ENCODE data around the gene CCDC174. TPM values are rescaled to one million over a fixed set of nuclear protein-coding genes. Genes with fewer than 3 reads are reported as not detected.

The CCDC174 gene
- total RNA-seq, 1 donor from 2014 or later: 32.4 TPM

DNA sequence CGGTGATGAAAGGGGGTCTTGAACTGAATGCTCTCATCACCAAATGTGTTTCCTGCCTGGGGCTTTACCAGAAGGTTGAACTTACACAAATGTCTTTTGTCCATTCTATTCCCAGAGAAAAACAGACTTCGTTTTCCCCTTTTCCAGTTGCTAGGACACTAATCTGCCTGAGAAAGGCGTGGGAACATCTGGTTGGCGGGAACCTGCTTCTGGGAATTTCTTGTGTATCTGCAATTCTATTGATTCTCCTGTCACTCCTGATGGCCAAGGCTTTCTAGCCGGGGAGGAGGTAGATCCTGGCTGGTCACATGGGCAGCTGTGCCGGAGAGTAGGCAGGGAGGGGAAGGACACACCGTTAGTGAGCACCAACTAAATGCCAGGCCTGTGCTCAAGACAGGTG lies 31.1 kb upstream of the CCDC174 start:
- CTCF ChIA-PET: no interaction called here

DNA sequence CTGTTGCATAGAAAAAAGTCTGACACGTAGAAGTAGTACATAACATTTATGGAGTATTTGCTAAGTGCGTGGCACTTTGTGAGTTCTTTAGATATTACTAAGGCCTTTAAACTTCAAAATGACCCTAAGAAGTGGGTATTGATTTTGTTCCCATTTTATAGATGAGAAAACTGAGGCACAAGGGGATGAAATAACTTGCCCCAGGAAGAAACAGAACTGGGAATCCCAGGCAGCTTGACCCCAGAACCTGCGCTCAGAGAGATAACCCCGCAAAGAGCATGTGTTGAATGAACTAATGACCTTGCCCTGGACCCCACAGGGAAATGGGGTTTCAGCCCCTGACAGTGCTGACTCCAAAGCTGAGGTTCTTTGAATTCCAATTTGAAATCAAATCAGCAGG lies 30.5 kb upstream of the CCDC174 start:
- Mint-ChIP-seq H3K4me3 (no peak overlapping the region), H3K9me3 (no peaks in the 10 kb centered on the region), H3K27me3 (peaks cover 14% of the 10 kb centered on the region), H3K4me1 (no peaks in the 10 kb centered on the region), H3K36me3 (ENCODE audit: low read depth) (no peaks in the 10 kb centered on the region), H3K27ac (no peak overlapping the region)
- CTCF ChIA-PET: no interaction called here
- TF ChIP-seq, protein P1, sequence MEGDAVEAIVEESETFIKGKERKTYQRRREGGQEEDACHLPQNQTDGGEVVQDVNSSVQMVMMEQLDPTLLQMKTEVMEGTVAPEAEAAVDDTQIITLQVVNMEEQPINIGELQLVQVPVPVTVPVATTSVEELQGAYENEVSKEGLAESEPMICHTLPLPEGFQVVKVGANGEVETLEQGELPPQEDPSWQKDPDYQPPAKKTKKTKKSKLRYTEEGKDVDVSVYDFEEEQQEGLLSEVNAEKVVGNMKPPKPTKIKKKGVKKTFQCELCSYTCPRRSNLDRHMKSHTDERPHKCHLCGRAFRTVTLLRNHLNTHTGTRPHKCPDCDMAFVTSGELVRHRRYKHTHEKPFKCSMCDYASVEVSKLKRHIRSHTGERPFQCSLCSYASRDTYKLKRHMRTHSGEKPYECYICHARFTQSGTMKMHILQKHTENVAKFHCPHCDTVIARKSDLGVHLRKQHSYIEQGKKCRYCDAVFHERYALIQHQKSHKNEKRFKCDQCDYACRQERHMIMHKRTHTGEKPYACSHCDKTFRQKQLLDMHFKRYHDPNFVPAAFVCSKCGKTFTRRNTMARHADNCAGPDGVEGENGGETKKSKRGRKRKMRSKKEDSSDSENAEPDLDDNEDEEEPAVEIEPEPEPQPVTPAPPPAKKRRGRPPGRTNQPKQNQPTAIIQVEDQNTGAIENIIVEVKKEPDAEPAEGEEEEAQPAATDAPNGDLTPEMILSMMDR (IDR thresholded peaks at IDR 0.05): no peak
- ATAC-seq (ENCODE audit: low read depth) (no peak), DNase-seq (no peak)
- POLR2A ChIA-PET: no interaction called here
- intact Hi-C loops (cut with micrococcal nuclease): no loop called here

More for the DNA sequence above, 31.1 kb upstream of the CCDC174 start:
- no peak overlapping the region for H3K4me3 Mint-ChIP-seq
- H3K36me3 Mint-ChIP-seq (ENCODE audit: low read depth): no peaks in the 10 kb centered on the region
- no peaks in the 10 kb centered on the region for H3K9me3 Mint-ChIP-seq
- H3K27ac Mint-ChIP-seq: no peak overlapping the region
- TF ChIP-seq, protein P1 (IDR thresholded peaks at IDR 0.05): no peak
- intact Hi-C loops (cut with micrococcal nuclease): no loop called here
- no peaks in the 10 kb centered on the region for H3K4me1 Mint-ChIP-seq
- peaks cover 14% of the 10 kb centered on the region for H3K27me3 Mint-ChIP-seq
- ATAC-seq (ENCODE audit: low read depth): no peak
- DNase-seq: no peak
- POLR2A ChIA-PET: no interaction called here

DNA sequence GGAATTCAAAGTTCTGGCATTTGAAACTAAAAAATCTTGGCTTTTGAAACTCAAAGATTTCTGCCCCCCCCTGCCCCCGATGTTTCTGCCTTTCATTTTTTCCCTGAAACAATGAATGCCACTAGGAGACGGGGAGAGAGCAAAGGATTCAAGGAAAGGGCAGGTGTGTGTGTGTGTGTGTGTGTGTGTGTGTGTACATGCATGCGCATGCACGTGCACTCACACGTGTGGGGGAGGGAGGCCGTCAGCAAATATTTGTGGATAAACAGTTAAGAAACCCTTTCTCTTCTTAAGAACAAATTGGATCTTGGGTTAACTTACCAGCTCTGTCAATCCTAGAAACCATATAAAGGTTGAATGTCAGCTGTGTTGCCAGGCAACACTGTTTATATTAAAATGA lies 29.2 kb upstream of the CCDC174 start:
- intact Hi-C loops (cut with micrococcal nuclease): no loop called here
- POLR2A ChIA-PET: no interaction called here
- CTCF ChIA-PET: no interaction called here
- peaks cover 17% of the 10 kb centered on the region for H3K27me3 Mint-ChIP-seq
- TF ChIP-seq, protein P1 (IDR thresholded peaks at IDR 0.05): no peak
- ATAC-seq (ENCODE audit: low read depth) (no peak), DNase-seq (no peak)
- H3K27ac Mint-ChIP-seq: no peak overlapping the region
- no peaks in the 10 kb centered on the region for H3K36me3 Mint-ChIP-seq (ENCODE audit: low read depth)
- H3K4me1 Mint-ChIP-seq: no peaks in the 10 kb centered on the region
- no peaks in the 10 kb centered on the region for H3K9me3 Mint-ChIP-seq
- H3K4me3 Mint-ChIP-seq: no peak overlapping the region

DNA sequence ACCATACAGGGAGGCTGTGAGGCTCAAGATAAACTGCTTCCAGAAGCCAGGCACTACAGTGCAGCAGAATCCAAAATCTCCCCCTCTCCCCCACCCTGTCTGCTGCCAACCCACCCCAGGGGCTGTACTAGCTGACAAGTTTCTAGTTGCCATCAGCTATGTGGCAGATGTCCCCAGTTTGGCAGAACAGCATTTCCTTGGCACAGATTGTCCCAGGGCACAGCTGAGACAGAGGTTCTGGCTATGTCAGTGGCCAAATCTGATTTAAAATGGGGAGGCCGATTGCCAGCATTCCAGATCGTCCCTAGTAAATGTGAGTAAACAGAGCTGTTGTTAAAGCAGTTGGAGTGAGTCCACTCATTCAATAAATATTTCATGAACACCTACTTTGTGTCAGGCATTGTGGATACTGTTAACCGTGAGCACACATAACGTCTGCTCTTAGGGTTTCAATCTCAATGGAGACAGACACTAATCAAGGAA lies 28.0 kb upstream of the CCDC174 start:
- POLR2A ChIA-PET: no interaction called here
- H3K27ac Mint-ChIP-seq: no peak overlapping the region
- peaks cover 2% of the 10 kb centered on the region for H3K9me3 Mint-ChIP-seq
- no peaks in the 10 kb centered on the region for H3K36me3 Mint-ChIP-seq (ENCODE audit: low read depth)
- ATAC-seq (ENCODE audit: low read depth): no peak
- intact Hi-C loops (cut with micrococcal nuclease): no loop called here
- CTCF ChIA-PET: no interaction called here
- H3K27me3 Mint-ChIP-seq: peaks cover 19% of the 10 kb centered on the region
- TF ChIP-seq, protein P1 (IDR thresholded peaks at IDR 0.05): no peak
- no peak overlapping the region for H3K4me3 Mint-ChIP-seq
- no peaks in the 10 kb centered on the region for H3K4me1 Mint-ChIP-seq
- DNase-seq: no peak

DNA sequence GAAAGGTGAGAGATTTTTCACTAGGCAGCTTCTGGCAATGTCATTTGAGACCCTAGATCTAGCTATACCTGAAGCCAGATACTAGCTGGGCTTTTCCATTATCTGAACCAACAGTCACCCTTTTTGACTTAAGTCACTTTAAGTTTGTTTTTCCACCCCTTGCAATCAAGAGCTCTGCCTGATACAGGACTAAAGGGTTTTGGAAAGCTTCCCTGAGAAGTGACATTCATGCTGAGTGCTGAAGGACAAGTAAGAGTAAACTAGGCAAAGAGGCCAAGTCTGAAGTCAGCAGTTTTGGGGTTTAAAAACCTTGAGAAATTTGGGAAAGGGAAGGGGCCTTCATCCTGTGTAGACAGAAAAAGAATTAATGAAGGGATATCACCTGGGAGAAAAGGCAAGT lies 27.1 kb upstream of the CCDC174 start:
- no peaks in the 10 kb centered on the region for H3K4me1 Mint-ChIP-seq
- no peak overlapping the region for H3K27ac Mint-ChIP-seq

More for the DNA sequence above, 27.1 kb upstream of the CCDC174 start:
- Mint-ChIP-seq H3K9me3 (peaks cover 2% of the 10 kb centered on the region), H3K4me3 (no peak overlapping the region), H3K27me3 (peaks cover 20% of the 10 kb centered on the region), H3K36me3 (ENCODE audit: low read depth) (no peaks in the 10 kb centered on the region)
- ChIA-PET CTCF (interaction anchor here (1.6 kb wide), 1 partner anchor 10 kb away, joined by 6 read pairs; no protein-coding TSS in a partner anchor), POLR2A (no interaction called here)
- ATAC-seq (ENCODE audit: low read depth) (no peak), DNase-seq (no peak)
- intact Hi-C loops (cut with micrococcal nuclease): no loop called here
- TF ChIP-seq, protein P1 (IDR thresholded peaks at IDR 0.05): no peak

Data from activated B cell treated with CpG ODN at 0.5 μM for 24 hours (primary cell).